K562 (cell line): ENCODE results near the gene AKAP10. TPM values are rescaled to one million over a fixed set of nuclear protein-coding genes. Genes with fewer than 3 reads are reported as not detected.

Source experiments
- ATAC-seq: fragments of 200-7000 bp; cut with Tn5 transposase; 3 replicates; pipeline ENCODE4 v1.9.1; 2020; ENCODE audit warnings: moderate library complexity
- BruUV-seq: library from RNA; stranded (reverse); fragments of 400-500 nt; replicated peaks from 2 replicates; lab custom pipeline; 2021; lab: Mats Ljungman, UMichigan
- CTCF ChIA-PET: fragments of 300-600 bp; formaldehyde crosslinking; extraction: SDS; loops from one replicate; lab custom pipeline; 2021; ENCODE audit warnings: low intra/inter-chr PET ratio; lab: Yijun Ruan, JAX
- POLR2A ChIA-PET: fragments of 300-600, 350-650 bp; sonication (Branson Sonifier 250); formaldehyde crosslinking; extraction: SDS; loops from one replicate; lab custom pipeline; 2021; ENCODE audit warnings: antibody characterized with exemption, inconsistent platforms; lab: Yijun Ruan, JAX
- DNase-seq, 4 experiments: peaks; one replicate each; pipeline versions ENCODE4 v3.0.0 to v3.0.0-alpha.2; 2011 to 2018; ENCODE audit warnings: low spot score in 3 of 4, mixed read lengths in 3 of 4; ENCODE audit errors: extremely low read depth in 1 of 4
- FAIRE-seq: peaks from 2 replicates; lab custom pipeline; 2011; peaks lifted over from hg19 to GRCh38; lab: Jason Lieb, UNC
- H2AFZ ChIP-seq: 2 replicates; pipeline ENCODE4 v1.6.0; 2011; ENCODE audit warnings: low read depth, low read length, control low read depth, inconsistent platforms
- H3K27ac ChIP-seq: fragments of 200-600 bp; 3 replicates; pipeline ENCODE4 v1.8.0; 2011; ENCODE audit warnings: low read depth, mild to moderate bottlenecking, control low read depth, inconsistent platforms, low read length, moderate library complexity, mixed read lengths; ENCODE audit errors: extremely low read depth
- H3K27me3 ChIP-seq, 2 experiments: fragments of 300-600 bp in 1 of 2; 2 replicates in 1 of 2; 3 replicates in 1 of 2; pipeline versions ENCODE4 v1.6.0 to v1.8.0; 2011; ENCODE audit warnings: inconsistent platforms in 2 of 2, low read length in 2 of 2, mild to moderate bottlenecking in 1 of 2, mixed read lengths in 1 of 2, moderate library complexity in 1 of 2; ENCODE audit not compliant: control insufficient read depth in 2 of 2, insufficient read depth in 2 of 2
- H3K36me3 ChIP-seq: fragments of 300-600 bp; 3 replicates; pipeline ENCODE4 v1.8.0; 2011; ENCODE audit warnings: mild to moderate bottlenecking, low read length, inconsistent platforms; ENCODE audit not compliant: control insufficient read depth, insufficient read depth
- H3K4me1 ChIP-seq, 2 experiments: fragments of 200-600 bp in 1 of 2; replicated peaks in 1 of 2; 2 replicates in 1 of 2; 3 replicates in 1 of 2; pipeline versions ENCODE4 v1.5.1 to v1.8.0; 2011; ENCODE audit warnings: inconsistent platforms in 2 of 2, low read length in 2 of 2, mild to moderate bottlenecking in 1 of 2, mixed read lengths in 1 of 2, moderate library complexity in 1 of 2; ENCODE audit not compliant: control insufficient read depth in 2 of 2, insufficient read depth in 2 of 2
- H3K4me2 ChIP-seq: 2 replicates; pipeline ENCODE4 v1.6.1; 2011; ENCODE audit warnings: low read length, control low read depth, inconsistent platforms, mixed read lengths; ENCODE audit not compliant: insufficient read depth
- H3K4me3 ChIP-seq: fragments of 200-600 bp; sonication (generic), shearing (Covaris generic); 2 replicates; pipeline ENCODE4 v1.5.1; 2016; ENCODE audit warnings: control low read depth, inconsistent platforms
- H3K79me2 ChIP-seq: fragments of 200-600 bp; 3 replicates; pipeline ENCODE4 v1.8.0; 2011; ENCODE audit warnings: low read length, inconsistent platforms; ENCODE audit not compliant: control insufficient read depth, insufficient read depth
- H3K9ac ChIP-seq, 2 experiments: 2 replicates each; pipeline versions ENCODE4 v1.6.0 to v1.6.1; 2011; ENCODE audit warnings: low read depth in 2 of 2, low read length in 2 of 2, control low read depth in 1 of 2, inconsistent platforms in 1 of 2, mild to moderate bottlenecking in 1 of 2, mixed read lengths in 1 of 2; ENCODE audit not compliant: insufficient read depth in 1 of 2
- H3K9me1 ChIP-seq: one replicate; pipeline ENCODE4 v1.6.0; 2011; ENCODE audit warnings: inconsistent platforms, mild to moderate bottlenecking, low read length, moderate library complexity; ENCODE audit not compliant: control insufficient read depth, insufficient read depth
- H3K9me3 ChIP-seq: replicated peaks from 2 replicates; pipeline ENCODE4 v1.5.1; 2011; ENCODE audit warnings: low read depth, low read length, inconsistent platforms; ENCODE audit not compliant: control insufficient read depth, insufficient read depth
- H4K20me1 ChIP-seq: replicated peaks from 2 replicates; pipeline ENCODE4 v1.6.1; 2011; ENCODE audit warnings: low read length, inconsistent platforms, mixed read lengths; ENCODE audit not compliant: control insufficient read depth, insufficient read depth
- FOXJ3 ChIP-seq: sonication (generic); formaldehyde crosslinking; IDR thresholded peaks from 2 replicates; pipeline ENCODE4 v1.4.0; 2020; ENCODE audit warnings: mild to moderate bottlenecking, missing genetic modification reagents
- KDM5B ChIP-seq: fragments of 200-600 bp; sonication (generic); IDR thresholded peaks from 2 replicates; pipeline ENCODE4 v1.6.1; 2012; ENCODE audit warnings: low read depth, mild to moderate bottlenecking, moderate library complexity, low read length, control low read depth, inconsistent platforms; ENCODE audit not compliant: insufficient replicate concordance
- TCFL5 ChIP-seq: fragments of 250-450 bp; sonication (Bioruptor Pico); conservative IDR thresholded peaks from 2 replicates; pipeline ENCODE4 v1.6.1; 2021; ENCODE audit warnings: mild to moderate bottlenecking, moderate library complexity, matching md5 sums
- XRCC5 ChIP-seq: fragments of 200-400 bp; formaldehyde crosslinking; IDR thresholded peaks from 2 replicates; pipeline ENCODE4 v1.6.1; 2017; ENCODE audit warnings: low read depth, mild to moderate bottlenecking, low read length
- ZNF134 ChIP-seq: fragments of 250-450 bp; sonication (Bioruptor Pico); conservative IDR thresholded peaks from 2 replicates; pipeline ENCODE4 v1.4.0; 2020
- ZNF146 ChIP-seq: IDR thresholded peaks from one replicate; pipeline ENCODE4 v1.6.1; 2018; ENCODE audit warnings: missing compliant biosample characterization; ENCODE audit not compliant: unreplicated experiment
- ZNF695 ChIP-seq: fragments of 450-650 bp; formaldehyde crosslinking; IDR thresholded peaks from 2 replicates; pipeline ENCODE4 v1.4.0; 2020; ENCODE audit warnings: mild to moderate bottlenecking, moderate library complexity
- ZNF717 ChIP-seq: fragments of 250-450 bp; sonication (Bioruptor Pico); IDR thresholded peaks from 2 replicates; pipeline ENCODE4 v1.5.0; 2021
- WGBS: fragments of 100-300 bp; shearing (Covaris generic); methylation state at CpG from one replicate; pipeline ENCODE4 v1.1.6; 2016; ENCODE audit warnings: low coverage, mixed read lengths; ENCODE audit not compliant: insufficient coverage; ENCODE audit errors: missing lambda C conversion rate; 5-methylcytosine and 5-hydroxymethylcytosine counted together
- in situ Hi-C: fragments of 300-500 bp; cut with MboI; formaldehyde crosslinking; loops from 4 replicates; pipeline ENCODE4 v1.15.0; 2018; ENCODE audit warnings: inconsistent platforms, mixed read lengths
- intact Hi-C: fragments of 100-400 bp; cut with micrococcal nuclease; formaldehyde crosslinking; loops from 2 replicates; pipeline ENCODE4 v1.14.2; 2022
- polyA plus RNA-seq, 8 experiments: library from polyadenylated mRNA; depleted of rRNA in 4 of 8; stranded (reverse) in 5 of 8; unstranded in 3 of 8; fragments of >200 nt; fragmentation: Nextera tagmentation in 2 of 8; fragmentation: Illumina TruSeq in 1 of 8; extraction: Ambion mirVana in 2 of 8; extraction: Trizol in 1 of 8; gene quantifications; 2 replicates each; pipeline versions ENCODE4 v1.2.1 to v1.2.3, GENCODE V29; 2011 to 2014; ENCODE audit warnings: inconsistent platforms in 1 of 8, missing spikeins in 1 of 8
- total RNA-seq, 7 experiments: library from RNA; depleted of rRNA in 6 of 7; stranded (reverse); fragments of >200 nt in 6 of 7; fragmentation: Illumina TruSeq in 2 of 7; extraction: Trizol in 2 of 7; gene quantifications; 2 replicates each; pipeline versions ENCODE4 v1.2.1 to v1.2.3, GENCODE V29; 2011 to 2021; ENCODE audit warnings: low replicate concordance in 1 of 7
- TF ChIP-seq, protein P1 (sequence below): fragments of 250-450 bp; sonication (Bioruptor Pico); IDR thresholded peaks from 2 replicates; pipeline ENCODE4 v1.4.0; 2020
- TF ChIP-seq, protein P2 (sequence below): fragments of 450-650 bp; formaldehyde crosslinking; IDR thresholded peaks from 2 replicates; pipeline ENCODE4 v1.4.0; 2020; ENCODE audit warnings: mild to moderate bottlenecking, mixed read lengths
- TF ChIP-seq, protein P3 (sequence below), 2 experiments: fragments of 250-450 bp in 1 of 2; fragments of 450-650 bp in 1 of 2; sonication (Bioruptor Pico) in 1 of 2; IDR thresholded peaks; 2 replicates each; pipeline versions ENCODE4 v1.6.1 to v1.8.0; 2016 to 2021; ENCODE audit warnings: mild to moderate bottlenecking in 2 of 2, moderate library complexity in 2 of 2, missing compliant biosample characterization in 1 of 2, missing genetic modification characterization in 1 of 2
- TF ChIP-seq, protein P4 (sequence below): fragments of 450-650 bp; conservative IDR thresholded peaks from 2 replicates; pipeline ENCODE4 v1.6.1; 2016; ENCODE audit warnings: missing genetic modification characterization, low read depth, mild to moderate bottlenecking, control low read depth, missing compliant biosample characterization
- TF ChIP-seq, protein P5 (sequence below): sonication (generic); formaldehyde crosslinking; IDR thresholded peaks from 2 replicates; pipeline ENCODE4 v1.8.0; 2022; ENCODE audit warnings: mild to moderate bottlenecking, missing genetic modification reagents, borderline replicate concordance
- TF ChIP-seq, protein P6 (sequence below): sonication (generic); IDR thresholded peaks from 2 replicates; pipeline ENCODE4 v1.6.1; 2016

AKAP10 gene
- total and polyA plus RNA-seq, 9 of the 15 experiments (the other 6 are each of a cell fraction or from before 2014, with no cell fraction given), result 4.0 to 20.3 (median 8.2) TPM

DNA sequence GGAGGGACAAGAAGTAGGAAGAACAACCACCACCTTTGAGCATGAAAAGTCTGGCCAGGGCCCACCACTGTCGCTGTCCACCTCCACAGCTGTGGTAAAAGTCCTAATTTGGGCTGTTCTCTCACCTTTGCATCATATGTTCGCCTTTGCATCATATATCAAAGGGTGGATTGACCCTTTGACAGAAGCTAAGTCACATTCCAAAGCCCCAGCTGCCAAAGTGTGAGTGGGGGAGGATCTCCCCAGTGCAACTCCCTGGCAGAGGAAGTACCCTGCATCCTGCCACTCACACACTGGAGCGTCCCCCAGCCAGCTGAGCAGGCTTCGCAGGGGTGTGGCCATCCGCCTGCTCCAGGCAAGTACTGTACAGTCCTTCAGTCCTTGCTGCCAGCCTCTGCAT is 18.9 kb upstream of the AKAP10 start:
- H3K27ac ChIP-seq, result no peak overlapping the region
- no peak overlapping the region for H2AFZ ChIP-seq
- POLR2A ChIA-PET, result no interaction called here
- no peak overlapping the region for H3K4me2 ChIP-seq
- no peaks in the 10 kb centered on the region for H3K9me1 ChIP-seq
- ATAC-seq, result no peak
- no peaks in the 10 kb centered on the region for H3K9me3 ChIP-seq
- H3K36me3 ChIP-seq, result no peaks in the 10 kb centered on the region
- FAIRE-seq, result no peak
- DNase-seq, result no peak
- intact Hi-C loops (no loop called here), in situ Hi-C loops (loop anchor here (10.0 kb wide), 1 partner anchor 318 kb away; no protein-coding TSS in a partner anchor)
- H4K20me1 ChIP-seq, result no peaks in the 10 kb centered on the region
- 39% methylated on average over 4 of the region's 5 CpGs for WGBS
- H3K9ac ChIP-seq, result no peak overlapping the region
- no peaks in the 10 kb centered on the region for H3K27me3 ChIP-seq
- CTCF ChIA-PET, result no interaction called here
- BruUV-seq, result no TSS peak
- H3K4me3 ChIP-seq, result no peak overlapping the region
- H3K79me2 ChIP-seq, result no peaks in the 10 kb centered on the region
- H3K4me1 ChIP-seq, result peaks cover 0 to 6% of the 10 kb centered on the region in 2 experiments; a peak in 3 of 5 replicates
- TF ChIP-seq, protein P1, sequence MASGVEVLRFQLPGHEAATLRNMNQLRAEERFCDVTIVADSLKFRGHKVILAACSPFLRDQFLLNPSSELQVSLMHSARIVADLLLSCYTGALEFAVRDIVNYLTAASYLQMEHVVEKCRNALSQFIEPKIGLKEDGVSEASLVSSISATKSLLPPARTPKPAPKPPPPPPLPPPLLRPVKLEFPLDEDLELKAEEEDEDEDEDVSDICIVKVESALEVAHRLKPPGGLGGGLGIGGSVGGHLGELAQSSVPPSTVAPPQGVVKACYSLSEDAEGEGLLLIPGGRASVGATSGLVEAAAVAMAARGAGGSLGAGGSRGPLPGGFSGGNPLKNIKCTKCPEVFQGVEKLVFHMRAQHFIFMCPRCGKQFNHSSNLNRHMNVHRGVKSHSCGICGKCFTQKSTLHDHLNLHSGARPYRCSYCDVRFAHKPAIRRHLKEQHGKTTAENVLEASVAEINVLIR (CRISPR knock-in tag), result no peak
- TF ChIP-seq FOXJ3, result no peak
- TF ChIP-seq, protein P2, sequence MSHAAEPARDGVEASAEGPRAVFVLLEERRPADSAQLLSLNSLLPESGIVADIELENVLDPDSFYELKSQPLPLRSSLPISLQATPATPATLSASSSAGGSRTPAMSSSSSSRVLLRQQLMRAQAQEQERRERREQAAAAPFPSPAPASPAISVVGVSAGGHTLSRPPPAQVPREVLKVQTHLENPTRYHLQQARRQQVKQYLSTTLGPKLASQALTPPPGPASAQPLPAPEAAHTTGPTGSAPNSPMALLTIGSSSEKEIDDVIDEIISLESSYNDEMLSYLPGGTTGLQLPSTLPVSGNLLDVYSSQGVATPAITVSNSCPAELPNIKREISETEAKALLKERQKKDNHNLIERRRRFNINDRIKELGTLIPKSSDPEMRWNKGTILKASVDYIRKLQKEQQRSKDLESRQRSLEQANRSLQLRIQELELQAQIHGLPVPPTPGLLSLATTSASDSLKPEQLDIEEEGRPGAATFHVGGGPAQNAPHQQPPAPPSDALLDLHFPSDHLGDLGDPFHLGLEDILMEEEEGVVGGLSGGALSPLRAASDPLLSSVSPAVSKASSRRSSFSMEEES (CRISPR knock-in tag), result no peak
- TF ChIP-seq ZNF695, result no peak
- TF ChIP-seq, protein P3, sequence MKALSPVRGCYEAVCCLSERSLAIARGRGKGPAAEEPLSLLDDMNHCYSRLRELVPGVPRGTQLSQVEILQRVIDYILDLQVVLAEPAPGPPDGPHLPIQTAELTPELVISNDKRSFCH (CRISPR knock-in tag; IDR thresholded peaks at IDR 0.05), result no peak
- TF ChIP-seq, protein P3 (tag; IDR thresholded peaks at IDR 0.05), result no peak
- no peak for TF ChIP-seq ZNF134 (CRISPR knock-in tag)
- TF ChIP-seq, protein P4, sequence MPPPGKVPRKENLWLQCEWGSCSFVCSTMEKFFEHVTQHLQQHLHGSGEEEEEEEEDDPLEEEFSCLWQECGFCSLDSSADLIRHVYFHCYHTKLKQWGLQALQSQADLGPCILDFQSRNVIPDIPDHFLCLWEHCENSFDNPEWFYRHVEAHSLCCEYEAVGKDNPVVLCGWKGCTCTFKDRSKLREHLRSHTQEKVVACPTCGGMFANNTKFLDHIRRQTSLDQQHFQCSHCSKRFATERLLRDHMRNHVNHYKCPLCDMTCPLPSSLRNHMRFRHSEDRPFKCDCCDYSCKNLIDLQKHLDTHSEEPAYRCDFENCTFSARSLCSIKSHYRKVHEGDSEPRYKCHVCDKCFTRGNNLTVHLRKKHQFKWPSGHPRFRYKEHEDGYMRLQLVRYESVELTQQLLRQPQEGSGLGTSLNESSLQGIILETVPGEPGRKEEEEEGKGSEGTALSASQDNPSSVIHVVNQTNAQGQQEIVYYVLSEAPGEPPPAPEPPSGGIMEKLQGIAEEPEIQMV, result no peak
- TF ChIP-seq XRCC5, result no peak
- TF ChIP-seq ZNF717 (CRISPR knock-in tag), result no peak
- TF ChIP-seq, protein P5, sequence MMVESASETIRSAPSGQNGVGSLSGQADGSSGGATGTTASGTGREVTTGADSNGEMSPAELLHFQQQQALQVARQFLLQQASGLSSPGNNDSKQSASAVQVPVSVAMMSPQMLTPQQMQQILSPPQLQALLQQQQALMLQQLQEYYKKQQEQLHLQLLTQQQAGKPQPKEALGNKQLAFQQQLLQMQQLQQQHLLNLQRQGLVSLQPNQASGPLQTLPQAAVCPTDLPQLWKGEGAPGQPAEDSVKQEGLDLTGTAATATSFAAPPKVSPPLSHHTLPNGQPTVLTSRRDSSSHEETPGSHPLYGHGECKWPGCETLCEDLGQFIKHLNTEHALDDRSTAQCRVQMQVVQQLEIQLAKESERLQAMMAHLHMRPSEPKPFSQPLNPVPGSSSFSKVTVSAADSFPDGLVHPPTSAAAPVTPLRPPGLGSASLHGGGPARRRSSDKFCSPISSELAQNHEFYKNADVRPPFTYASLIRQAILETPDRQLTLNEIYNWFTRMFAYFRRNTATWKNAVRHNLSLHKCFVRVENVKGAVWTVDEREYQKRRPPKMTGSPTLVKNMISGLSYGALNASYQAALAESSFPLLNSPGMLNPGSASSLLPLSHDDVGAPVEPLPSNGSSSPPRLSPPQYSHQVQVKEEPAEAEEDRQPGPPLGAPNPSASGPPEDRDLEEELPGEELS (CRISPR knock-in tag), result no peak
- TF ChIP-seq, protein P6, sequence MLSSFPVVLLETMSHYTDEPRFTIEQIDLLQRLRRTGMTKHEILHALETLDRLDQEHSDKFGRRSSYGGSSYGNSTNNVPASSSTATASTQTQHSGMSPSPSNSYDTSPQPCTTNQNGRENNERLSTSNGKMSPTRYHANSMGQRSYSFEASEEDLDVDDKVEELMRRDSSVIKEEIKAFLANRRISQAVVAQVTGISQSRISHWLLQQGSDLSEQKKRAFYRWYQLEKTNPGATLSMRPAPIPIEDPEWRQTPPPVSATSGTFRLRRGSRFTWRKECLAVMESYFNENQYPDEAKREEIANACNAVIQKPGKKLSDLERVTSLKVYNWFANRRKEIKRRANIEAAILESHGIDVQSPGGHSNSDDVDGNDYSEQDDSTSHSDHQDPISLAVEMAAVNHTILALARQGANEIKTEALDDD, result no peak
- TF ChIP-seq KDM5B, result no peak
- no peak for TF ChIP-seq TCFL5 (CRISPR knock-in tag)
- TF ChIP-seq ZNF146, result no peak
